GM18505 (cell line): ENCODE data around the gene DTX3.
A peak's percentile ranks its signal among the peaks of the same experiment; 100 is the strongest.
"Not testable (repeated sequence)": the region's sequence is repeated elsewhere in the genome, so short reads cannot be mapped to it uniquely, and the experiment has no call there.

ENCODE experiments used
- ATAC-seq: cut with Tn5 transposase; IDR thresholded peaks from one replicate; pipeline ENCODE4 v1.9.1; 2021; ENCODE audit not compliant: unreplicated experiment
- POLR2A ChIP-seq: IDR thresholded peaks from 4 replicates; pipeline ENCODE4 v1.6.1; 2011; ENCODE audit warnings: borderline replicate concordance; ENCODE audit not compliant: insufficient read depth, insufficient read length; ENCODE audit errors: extremely low read depth

DTX3 gene, protein sequence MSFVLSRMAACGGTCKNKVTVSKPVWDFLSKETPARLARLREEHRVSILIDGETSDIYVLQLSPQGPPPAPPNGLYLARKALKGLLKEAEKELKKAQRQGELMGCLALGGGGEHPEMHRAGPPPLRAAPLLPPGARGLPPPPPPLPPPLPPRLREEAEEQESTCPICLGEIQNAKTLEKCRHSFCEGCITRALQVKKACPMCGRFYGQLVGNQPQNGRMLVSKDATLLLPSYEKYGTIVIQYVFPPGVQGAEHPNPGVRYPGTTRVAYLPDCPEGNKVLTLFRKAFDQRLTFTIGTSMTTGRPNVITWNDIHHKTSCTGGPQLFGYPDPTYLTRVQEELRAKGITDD

GRCh38 chr12:57604454-57604991, at the start of gene DTX3:
Gene DTX3, plus strand, starts transcription at chr12:57604824. Its CDS starts 1,694 bp downstream, at chr12:57606518.
- no peak for ATAC-seq
- peak; percentile 47 for TF ChIP-seq POLR2A

- no peak for ATAC-seq
- no peak for TF ChIP-seq POLR2A
Observed at GRCh38 chr12:57554897-57555296, 49.7 kb upstream of the DTX3 start.

GRCh38 chr12:57558864-57559263, 45.8 kb upstream of the DTX3 start:
- no peak for ATAC-seq
- no peak for TF ChIP-seq POLR2A

DNA sequence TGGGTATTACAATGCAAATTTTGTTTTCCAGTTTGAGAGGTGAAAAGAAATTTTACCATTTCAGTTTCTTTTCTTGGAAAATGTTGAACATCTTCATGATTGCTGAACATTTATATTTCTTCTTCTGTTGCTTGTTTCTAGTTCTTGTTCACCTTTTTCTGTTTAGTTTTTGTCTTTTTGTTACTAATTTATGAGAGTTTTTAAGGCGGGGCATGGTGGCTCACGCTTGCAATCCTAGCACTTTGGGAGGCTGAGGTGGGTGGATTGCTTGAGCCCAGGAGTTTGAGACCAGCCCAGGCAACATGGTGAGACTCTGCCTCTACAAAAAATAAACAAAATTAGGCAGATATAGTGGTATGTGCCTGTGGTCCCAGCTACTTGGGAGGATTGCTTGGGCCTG, 44.1 kb upstream of the DTX3 start:
- no peak for ATAC-seq
- no peak for TF ChIP-seq POLR2A

- not testable (repeated sequence) for ATAC-seq
Observed at GRCh38 chr12:57561117-57561516, 43.5 kb upstream of the DTX3 start.

- no peak for TF ChIP-seq POLR2A
- ATAC-seq = no peak
Observed at GRCh38 chr12:57563358-57563757, 41.3 kb upstream of the DTX3 start.

DNA sequence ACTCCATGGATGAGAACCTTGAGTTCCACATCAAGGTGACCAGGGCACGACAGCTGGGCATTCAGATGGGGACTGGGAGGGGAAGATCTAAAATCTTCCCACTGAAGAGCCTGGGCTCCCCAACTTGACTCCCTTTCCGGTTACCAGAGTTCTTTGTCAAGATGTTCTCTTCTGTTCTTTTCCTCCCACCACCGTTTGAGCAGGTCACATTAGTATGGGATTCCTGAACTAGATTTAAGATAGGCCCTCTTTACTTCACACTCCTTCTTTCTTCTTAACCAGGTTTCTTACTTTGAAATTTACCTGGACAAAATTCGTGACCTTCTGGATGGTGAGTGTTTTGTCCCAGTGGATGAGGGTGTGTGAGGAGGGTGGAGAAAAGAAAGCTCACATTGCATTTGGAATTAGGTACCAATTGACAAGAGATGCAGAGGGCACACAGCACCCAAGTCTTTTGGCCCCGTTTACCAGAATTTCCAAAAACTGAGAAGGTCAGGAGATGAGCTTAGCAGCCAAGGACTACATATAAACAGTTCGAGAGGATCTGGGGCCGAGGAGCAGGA, 40.4 kb upstream of the DTX3 start:
- TF ChIP-seq POLR2A = no peak
- no peak for ATAC-seq

DNA sequence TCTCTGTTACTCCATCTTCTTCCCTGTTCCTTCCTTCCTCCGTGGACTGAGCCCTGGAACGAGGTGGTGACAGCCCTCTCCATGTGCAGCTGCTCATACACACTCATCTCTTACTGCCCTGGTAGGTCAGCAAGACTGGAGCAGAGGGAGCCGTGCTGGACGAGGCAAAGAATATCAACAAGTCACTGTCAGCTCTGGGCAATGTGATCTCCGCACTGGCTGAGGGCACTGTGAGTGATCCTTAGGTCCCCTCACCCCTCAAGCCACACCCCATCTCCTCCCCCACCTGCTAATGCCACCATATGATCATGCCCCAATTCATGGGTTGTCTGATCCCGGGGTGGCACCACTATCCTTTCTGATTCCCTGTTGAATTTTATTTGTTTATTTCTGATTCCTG, 35.8 kb upstream of the DTX3 start:
- no peak for ATAC-seq
- no peak for TF ChIP-seq POLR2A

GRCh38 chr12:57569858-57570257, 34.8 kb upstream of the DTX3 start:
- no peak for ATAC-seq
- no peak for TF ChIP-seq POLR2A

DNA sequence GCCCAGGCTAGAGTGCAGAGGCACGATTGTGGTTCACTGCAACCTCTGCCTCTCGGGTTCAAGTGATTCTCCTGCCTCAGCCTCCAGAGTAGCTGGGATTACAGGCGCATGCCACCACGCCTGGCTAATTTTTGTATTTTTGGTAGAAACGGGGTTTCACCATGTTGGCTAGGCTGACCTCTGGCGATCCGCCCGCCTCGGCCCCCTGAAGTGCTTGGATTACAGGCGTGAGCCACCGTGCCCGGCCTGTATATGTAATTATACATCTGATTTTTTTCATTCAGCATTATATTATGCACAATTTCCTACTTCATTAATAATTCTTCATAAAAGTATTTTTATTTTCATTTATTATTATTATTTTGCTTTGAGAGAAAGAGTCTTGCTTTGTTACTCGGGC, 34.2 kb upstream of the DTX3 start:
- not testable (repeated sequence) for ATAC-seq

GRCh38 chr12:57571926-57572762, 32.5 kb upstream of the DTX3 start:
- TF ChIP-seq POLR2A = no peak
- ATAC-seq = no peak

- no peak for ATAC-seq
- no peak for TF ChIP-seq POLR2A
Observed at GRCh38 chr12:57574795-57575194, 29.8 kb upstream of the DTX3 start.

GRCh38 chr12:57575771-57576612, 28.6 kb upstream of the DTX3 start:
- ATAC-seq = no peak
- no peak for TF ChIP-seq POLR2A
